HepG2 (cell line): ENCODE measurements around the gene PARP3.

Experiments used
- CHD2 ChIP-seq: IDR thresholded peaks from 2 replicates; pipeline ENCODE4 v1.6.1; 2011; ENCODE audit warnings: low read depth, low read length, improper control_type of control experiment
- MAZ ChIP-seq, 2 experiments: sonication (generic) in 1 of 2; formaldehyde crosslinking in 1 of 2; IDR thresholded peaks; 2 replicates each; pipeline versions ENCODE4 v1.5.0 to v1.6.1; 2012 to 2020; ENCODE audit warnings: low read depth in 2 of 2, mild to moderate bottlenecking in 2 of 2, borderline replicate concordance in 1 of 2, improper control_type of control experiment in 1 of 2, low read length in 1 of 2, missing genetic modification reagents in 1 of 2, moderate library complexity in 1 of 2
- RFX1 ChIP-seq: fragments of 450-650 bp; IDR thresholded peaks from 2 replicates; pipeline ENCODE4 v1.6.1; 2017
- TFDP2 ChIP-seq: sonication (generic); formaldehyde crosslinking; IDR thresholded peaks from 2 replicates; pipeline ENCODE4 v1.4.0; 2020; ENCODE audit warnings: missing genetic modification reagents
- ZSCAN12 ChIP-seq: sonication (generic); formaldehyde crosslinking; IDR thresholded peaks from 2 replicates; pipeline ENCODE4 v1.9.0; 2021; ENCODE audit warnings: mild to moderate bottlenecking, missing genetic modification reagents
- ZUFSP ChIP-seq: sonication (generic); formaldehyde crosslinking; IDR thresholded peaks from 2 replicates; pipeline ENCODE4 v1.9.0; 2021; ENCODE audit warnings: missing genetic modification reagents, mild to moderate bottlenecking, borderline replicate concordance

- no peak for TF ChIP-seq CHD2
- no peak for TF ChIP-seq TFDP2 (CRISPR knock-in tag)
- TF ChIP-seq ZUFSP = no peak
- TF ChIP-seq RFX1 = no peak
- TF ChIP-seq MAZ (IDR thresholded peaks at IDR 0.05; ENCODE audit: borderline replicate concordance, low read depth, low read length) = no peak
- TF ChIP-seq MAZ (CRISPR knock-in tag; IDR thresholded peaks at IDR 0.05; ENCODE audit: low read depth) = no peak
- no peak for TF ChIP-seq ZSCAN12 (CRISPR knock-in tag)
Measured at GRCh38 chr3:51963951-51964451, 21.8 kb downstream of the PARP3 start.
